HCT116 (cell line): ENCODE data around the gene HAPLN3. TPM values are rescaled to one million over a fixed set of nuclear protein-coding genes. Genes with fewer than 3 reads are reported as not detected.

Source experiments
- ATAC-seq: fragments of 200-7000 bp; cut with Tn5 transposase; 2 replicates; pipeline ENCODE4 v1.9.1; 2020; ENCODE audit warnings: mild to moderate bottlenecking, moderate library complexity
- BruUV-seq: library from RNA; stranded (reverse); fragments of 400-500 nt; replicated peaks from 2 replicates; lab custom pipeline; 2021; lab: Mats Ljungman, UMichigan
- CTCF ChIA-PET: fragments of 300-600 bp; sonication (Branson Sonifier 250); formaldehyde crosslinking; loops from one replicate; lab custom pipeline; 2021; ENCODE audit warnings: antibody characterized with exemption; lab: Charles Lee
- POLR2A ChIA-PET: fragments of 300-600, 350-600 bp; sonication (Branson Sonifier 250); formaldehyde crosslinking; loops from one replicate; lab custom pipeline; 2021; ENCODE audit warnings: antibody characterized with exemption; lab: Charles Lee
- RAD21 ChIA-PET, 2 experiments: fragments of 300-600 bp; sonication (Branson Sonifier 250); formaldehyde crosslinking; loops; one replicate each; lab custom pipeline; 2023; ENCODE audit warnings: low total read pairs in 2 of 2; ENCODE audit not compliant: uncharacterized antibody in 2 of 2, unreplicated experiment in 2 of 2, low non-redundant PET in 1 of 2; lab: Charles Lee
- DNase-seq: peaks from one replicate; pipeline ENCODE4 v3.0.0-alpha.2; 2010; ENCODE audit warnings: low read depth, low spot score
- H2AFZ ChIP-seq: fragments of 200-600 bp; shearing (Covaris generic), sonication (generic); 2 replicates; pipeline ENCODE4 v1.6.1; 2017; ENCODE audit warnings: low read depth, mixed run types, mixed read lengths, antibody characterized with exemption, low read length; ENCODE audit not compliant: poor library complexity, severe bottlenecking
- H3K27ac ChIP-seq: 2 replicates; pipeline ENCODE4 v1.5.1; 2012; ENCODE audit warnings: low read depth, low read length
- H3K27me3 ChIP-seq: fragments of 200-600 bp; sonication (generic); 2 replicates; pipeline ENCODE4 v1.6.1; 2016; ENCODE audit warnings: mixed run types, low read length, mixed read lengths; ENCODE audit not compliant: insufficient read depth
- H3K36me3 ChIP-seq, 2 experiments: fragments of 200-500 bp in 1 of 2; fragments of 200-600 bp in 1 of 2; sonication (Bioruptor generic) in 1 of 2; sonication (generic) in 1 of 2; 2 replicates each; pipeline versions ENCODE4 v1.5.1 to v1.6.1; 2014 to 2016; ENCODE audit warnings: low read length in 2 of 2, inconsistent platforms in 1 of 2, mixed read lengths in 1 of 2, mixed run types in 1 of 2; ENCODE audit not compliant: insufficient read depth in 2 of 2, control insufficient read depth in 1 of 2
- H3K4me1 ChIP-seq, 2 experiments: fragments of 200-600 bp in 1 of 2; sonication (generic) in 1 of 2; 2 replicates each; pipeline versions ENCODE4 v1.5.1 to v1.6.1; 2012 to 2017; ENCODE audit warnings: low read length in 2 of 2, inconsistent platforms in 1 of 2, mild to moderate bottlenecking in 1 of 2, mixed read lengths in 1 of 2, mixed run types in 1 of 2, moderate library complexity in 1 of 2; ENCODE audit not compliant: insufficient read depth in 2 of 2, control insufficient read depth in 1 of 2
- H3K4me2 ChIP-seq: fragments of 200-600 bp; sonication (generic); 2 replicates; pipeline ENCODE4 v1.6.1; 2017; ENCODE audit warnings: mixed run types, low read length, mixed read lengths
- H3K4me3 ChIP-seq, 2 experiments: fragments of 200-600 bp in 1 of 2; sonication (generic) in 1 of 2; replicated peaks in 1 of 2; 2 replicates each; pipeline ENCODE4 v1.5.1; 2011 to 2016; ENCODE audit warnings: low read length in 2 of 2, control low read depth in 1 of 2, low read depth in 1 of 2, mild to moderate bottlenecking in 1 of 2, mixed read lengths in 1 of 2, mixed run types in 1 of 2
- H3K79me2 ChIP-seq: fragments of 200-600 bp; sonication (generic); 2 replicates; pipeline ENCODE4 v1.6.1; 2017; ENCODE audit warnings: mild to moderate bottlenecking, mixed run types, low read length, moderate library complexity, mixed read lengths; ENCODE audit not compliant: insufficient read depth
- H3K9ac ChIP-seq: fragments of 200-600 bp; sonication (generic); 2 replicates; pipeline ENCODE4 v1.6.1; 2016; ENCODE audit warnings: low read length, mixed read lengths
- H3K9me2 ChIP-seq: fragments of 200-600 bp; sonication (generic), shearing (Covaris generic); 2 replicates; pipeline ENCODE4 v1.6.1; 2017; ENCODE audit warnings: mixed run types, mild to moderate bottlenecking, moderate library complexity; ENCODE audit not compliant: insufficient read depth
- H3K9me3 ChIP-seq, 2 experiments: fragments of 200-500 bp in 1 of 2; fragments of 200-600 bp in 1 of 2; sonication (Bioruptor generic) in 1 of 2; sonication (generic) in 1 of 2; 2 replicates each; pipeline ENCODE4 v1.6.1; 2014 to 2017; ENCODE audit warnings: low read length in 2 of 2, mixed read lengths in 2 of 2, inconsistent platforms in 1 of 2, low read depth in 1 of 2, mild to moderate bottlenecking in 1 of 2, mixed run types in 1 of 2, moderate library complexity in 1 of 2; ENCODE audit not compliant: control insufficient read depth in 1 of 2, insufficient read depth in 1 of 2
- H4K20me1 ChIP-seq: fragments of 200-600 bp; sonication (generic), shearing (Covaris generic); 2 replicates; pipeline ENCODE4 v1.6.1; 2017; ENCODE audit warnings: mixed run types, mild to moderate bottlenecking, moderate library complexity; ENCODE audit not compliant: insufficient read depth
- CBX3 ChIP-seq: IDR thresholded peaks from 2 replicates; pipeline ENCODE4 v1.6.1; 2012; ENCODE audit warnings: low read depth
- EGR1 ChIP-seq: IDR thresholded peaks from 2 replicates; pipeline ENCODE4 v1.6.1; 2012; ENCODE audit warnings: low read depth
- ELF1 ChIP-seq: IDR thresholded peaks from 2 replicates; pipeline ENCODE4 v1.6.1; 2012; ENCODE audit warnings: low read depth, borderline replicate concordance
- POLR2A ChIP-seq: IDR thresholded peaks from 2 replicates; pipeline ENCODE4 v1.7.0; 2011; ENCODE audit warnings: borderline replicate concordance; ENCODE audit not compliant: insufficient read depth, insufficient read length; ENCODE audit errors: extremely low read depth
- RAD21 ChIP-seq: IDR thresholded peaks from 2 replicates; pipeline ENCODE4 v1.6.1; 2012; ENCODE audit warnings: low read depth, mild to moderate bottlenecking
- SIN3A ChIP-seq: IDR thresholded peaks from 2 replicates; pipeline ENCODE4 v1.6.1; 2012; ENCODE audit warnings: low read depth
- SRF ChIP-seq: IDR thresholded peaks from 2 replicates; pipeline ENCODE4 v1.6.1; 2012; ENCODE audit warnings: low read depth
- YY1 ChIP-seq: IDR thresholded peaks from 2 replicates; pipeline ENCODE4 v1.6.1; 2011; ENCODE audit warnings: low read length, low read depth, moderate library complexity, mild to moderate bottlenecking; ENCODE audit not compliant: insufficient replicate concordance; ENCODE audit errors: extremely low read depth
- intact Hi-C: fragments of 100-400 bp; cut with micrococcal nuclease; formaldehyde crosslinking; loops from 2 replicates; pipeline ENCODE4 v1.10.0; 2022
- total RNA-seq: library from RNA; stranded (reverse); gene quantifications from one replicate; pipeline ENCODE4 v1.2.1, GENCODE V29; 2021; ENCODE audit not compliant: unreplicated experiment
- TF ChIP-seq, protein P1 (sequence below): IDR thresholded peaks from 2 replicates; pipeline ENCODE4 v1.6.1; 2011; ENCODE audit warnings: mild to moderate bottlenecking, low read length, moderate library complexity; ENCODE audit not compliant: insufficient replicate concordance; ENCODE audit errors: extremely low read depth
- TF ChIP-seq, protein P2 (sequence below): IDR thresholded peaks from 2 replicates; pipeline ENCODE4 v1.6.1; 2012
- TF ChIP-seq, protein P3 (sequence below), 3 experiments: fragments of 200-600 bp in 1 of 3; sonication (generic) in 1 of 3; IDR thresholded peaks in 2 of 3; conservative IDR thresholded peaks in 1 of 3; 2 replicates each; pipeline ENCODE4 v1.5.1; 2012 to 2017; ENCODE audit warnings: low read depth in 2 of 3, low read length in 2 of 3, antibody characterized with exemption in 1 of 3, borderline replicate concordance in 1 of 3, control low read depth in 1 of 3, mild to moderate bottlenecking in 1 of 3, mixed read lengths in 1 of 3, mixed run types in 1 of 3, moderate library complexity in 1 of 3; ENCODE audit not compliant: insufficient read depth in 1 of 3
- TF ChIP-seq, protein P4 (sequence below): IDR thresholded peaks from 2 replicates; pipeline ENCODE4 v1.6.1; 2012

HAPLN3 gene
- total RNA-seq, 1 experiment from 2014 or later: 10.9 TPM

DNA sequence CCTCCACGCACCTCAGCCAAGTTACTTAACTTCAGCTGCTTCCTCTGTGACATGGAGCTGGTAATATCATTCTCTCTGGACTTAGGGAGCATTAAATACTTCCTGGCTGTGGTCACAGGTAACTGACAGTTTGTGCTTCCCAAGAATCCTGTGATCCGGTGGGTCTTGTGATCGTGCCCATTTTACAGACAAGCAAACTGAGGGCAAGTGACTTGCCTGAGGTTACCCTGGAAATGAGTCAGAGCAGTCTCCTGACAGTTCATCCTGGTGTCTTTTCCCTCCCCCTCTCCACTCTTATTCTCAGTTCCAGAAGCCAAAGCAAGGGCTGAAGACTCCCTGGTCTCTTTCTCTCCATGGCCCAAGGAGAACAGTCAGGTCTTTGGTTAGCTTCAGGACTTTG is 56.2 kb downstream of the HAPLN3 start (continued):
- TF ChIP-seq ELF1: no peak
- no peak for TF ChIP-seq SIN3A
- TF ChIP-seq, protein P1, sequence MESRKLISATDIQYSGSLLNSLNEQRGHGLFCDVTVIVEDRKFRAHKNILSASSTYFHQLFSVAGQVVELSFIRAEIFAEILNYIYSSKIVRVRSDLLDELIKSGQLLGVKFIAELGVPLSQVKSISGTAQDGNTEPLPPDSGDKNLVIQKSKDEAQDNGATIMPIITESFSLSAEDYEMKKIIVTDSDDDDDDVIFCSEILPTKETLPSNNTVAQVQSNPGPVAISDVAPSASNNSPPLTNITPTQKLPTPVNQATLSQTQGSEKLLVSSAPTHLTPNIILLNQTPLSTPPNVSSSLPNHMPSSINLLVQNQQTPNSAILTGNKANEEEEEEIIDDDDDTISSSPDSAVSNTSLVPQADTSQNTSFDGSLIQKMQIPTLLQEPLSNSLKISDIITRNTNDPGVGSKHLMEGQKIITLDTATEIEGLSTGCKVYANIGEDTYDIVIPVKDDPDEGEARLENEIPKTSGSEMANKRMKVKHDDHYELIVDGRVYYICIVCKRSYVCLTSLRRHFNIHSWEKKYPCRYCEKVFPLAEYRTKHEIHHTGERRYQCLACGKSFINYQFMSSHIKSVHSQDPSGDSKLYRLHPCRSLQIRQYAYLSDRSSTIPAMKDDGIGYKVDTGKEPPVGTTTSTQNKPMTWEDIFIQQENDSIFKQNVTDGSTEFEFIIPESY: no peak
- no peak for TF ChIP-seq POLR2A
- TF ChIP-seq YY1: no peak
- TF ChIP-seq RAD21: no peak
- TF ChIP-seq, protein P2, sequence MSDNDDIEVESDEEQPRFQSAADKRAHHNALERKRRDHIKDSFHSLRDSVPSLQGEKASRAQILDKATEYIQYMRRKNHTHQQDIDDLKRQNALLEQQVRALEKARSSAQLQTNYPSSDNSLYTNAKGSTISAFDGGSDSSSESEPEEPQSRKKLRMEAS: no peak
- no peak for TF ChIP-seq CBX3
- no peak for TF ChIP-seq EGR1
- no peak for TF ChIP-seq SRF

DNA sequence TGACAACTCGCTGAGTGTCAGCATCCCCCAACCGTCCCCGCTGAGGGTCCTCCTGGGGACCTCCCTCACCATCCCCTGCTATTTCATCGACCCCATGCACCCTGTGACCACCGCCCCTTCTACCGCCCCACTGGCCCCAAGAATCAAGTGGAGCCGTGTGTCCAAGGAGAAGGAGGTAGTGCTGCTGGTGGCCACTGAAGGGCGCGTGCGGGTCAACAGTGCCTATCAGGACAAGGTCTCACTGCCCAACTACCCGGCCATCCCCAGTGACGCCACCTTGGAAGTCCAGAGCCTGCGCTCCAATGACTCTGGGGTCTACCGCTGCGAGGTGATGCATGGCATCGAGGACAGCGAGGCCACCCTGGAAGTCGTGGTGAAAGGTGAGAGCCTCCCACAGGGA is 56.7 kb downstream of the HAPLN3 start:
- ChIA-PET CTCF (no interaction called here), POLR2A (no interaction called here), RAD21 (no interaction called here)
- Histone ChIP-seq H3K4me2 (no peak overlapping the region), H4K20me1 (no peaks in the 10 kb centered on the region), H3K9me2 (no peaks in the 10 kb centered on the region), H2AFZ (no peak overlapping the region), H3K79me2 (no peaks in the 10 kb centered on the region), H3K9ac (no peak overlapping the region), H3K27me3 (no peaks in the 10 kb centered on the region), H3K36me3 (no peaks in the 10 kb centered on the region), H3K4me3 (no peak overlapping the region), H3K9me3 (no peaks in the 10 kb centered on the region), H3K27ac (no peak overlapping the region), H3K4me1 (peaks cover 0 to 3% of the 10 kb centered on the region in 2 experiments; a peak in 1 of 4 replicates)
- no TSS peak for BruUV-seq
- ATAC-seq (no peak), DNase-seq (no peak)
- TF ChIP-seq RAD21: no peak
- TF ChIP-seq, protein P3, sequence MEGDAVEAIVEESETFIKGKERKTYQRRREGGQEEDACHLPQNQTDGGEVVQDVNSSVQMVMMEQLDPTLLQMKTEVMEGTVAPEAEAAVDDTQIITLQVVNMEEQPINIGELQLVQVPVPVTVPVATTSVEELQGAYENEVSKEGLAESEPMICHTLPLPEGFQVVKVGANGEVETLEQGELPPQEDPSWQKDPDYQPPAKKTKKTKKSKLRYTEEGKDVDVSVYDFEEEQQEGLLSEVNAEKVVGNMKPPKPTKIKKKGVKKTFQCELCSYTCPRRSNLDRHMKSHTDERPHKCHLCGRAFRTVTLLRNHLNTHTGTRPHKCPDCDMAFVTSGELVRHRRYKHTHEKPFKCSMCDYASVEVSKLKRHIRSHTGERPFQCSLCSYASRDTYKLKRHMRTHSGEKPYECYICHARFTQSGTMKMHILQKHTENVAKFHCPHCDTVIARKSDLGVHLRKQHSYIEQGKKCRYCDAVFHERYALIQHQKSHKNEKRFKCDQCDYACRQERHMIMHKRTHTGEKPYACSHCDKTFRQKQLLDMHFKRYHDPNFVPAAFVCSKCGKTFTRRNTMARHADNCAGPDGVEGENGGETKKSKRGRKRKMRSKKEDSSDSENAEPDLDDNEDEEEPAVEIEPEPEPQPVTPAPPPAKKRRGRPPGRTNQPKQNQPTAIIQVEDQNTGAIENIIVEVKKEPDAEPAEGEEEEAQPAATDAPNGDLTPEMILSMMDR (IDR thresholded peaks at IDR 0.05 in 2 of 3, conservative IDR thresholded peaks at IDR 0.05 in 1 of 3; ENCODE audit: borderline replicate concordance in 1 of 3, insufficient read depth in 1 of 3, low read depth in 2 of 3, low read length in 2 of 3): no peak
- TF ChIP-seq YY1: no peak
- no peak for TF ChIP-seq ELF1
- TF ChIP-seq, protein P4, sequence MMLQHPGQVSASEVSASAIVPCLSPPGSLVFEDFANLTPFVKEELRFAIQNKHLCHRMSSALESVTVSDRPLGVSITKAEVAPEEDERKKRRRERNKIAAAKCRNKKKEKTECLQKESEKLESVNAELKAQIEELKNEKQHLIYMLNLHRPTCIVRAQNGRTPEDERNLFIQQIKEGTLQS: no peak
- no peak for TF ChIP-seq SRF
- intact Hi-C loops: loop anchor here (10.0 kb wide), 1 partner anchor 594 kb away; no protein-coding TSS in a partner anchor
